OCI-LY3 (cell line): ENCODE measurements around the gene COA6.

Experiments
- H2AFZ ChIP-seq: fragments of 200-600, 300-600 bp; shearing (Covaris generic); 2 replicates; pipeline ENCODE4 v1.6.0; 2014; ENCODE audit warnings: antibody characterized with exemption, low read depth, low read length
- H3K27ac ChIP-seq: fragments of 200-600, 300-600 bp; sonication (generic); 2 replicates; pipeline ENCODE4 v1.5.1; 2014; ENCODE audit warnings: mild to moderate bottlenecking, low read length, moderate library complexity, mixed read lengths
- H3K27me3 ChIP-seq: fragments of 200-600, 300-600 bp; sonication (generic); 2 replicates; pipeline ENCODE4 v1.6.1; 2014; ENCODE audit warnings: low read depth, low read length, mixed read lengths
- H3K36me3 ChIP-seq: fragments of 200-600, 300-600 bp; sonication (generic); replicated peaks from 2 replicates; pipeline ENCODE3; 2014; ENCODE audit warnings: low read depth, low read length, mixed read lengths
- H3K4me1 ChIP-seq: fragments of 300-600, 200-600 bp; sonication (generic); 2 replicates; pipeline ENCODE4 v1.6.1; 2014; ENCODE audit warnings: low read length, mixed read lengths
- H3K4me2 ChIP-seq: fragments of 200-600, 300-600 bp; sonication (generic); 2 replicates; pipeline ENCODE4 v1.6.1; 2014; ENCODE audit warnings: low read length, mixed read lengths
- H3K4me3 ChIP-seq: fragments of 300-600, 200-600 bp; sonication (generic); 2 replicates; pipeline ENCODE4 v1.5.1; 2014; ENCODE audit warnings: antibody characterized with exemption, mild to moderate bottlenecking, low read length, moderate library complexity
- H3K79me2 ChIP-seq: fragments of 300-600, 200-600 bp; shearing (Covaris generic); 2 replicates; pipeline ENCODE4 v1.6.1; 2014; ENCODE audit warnings: mild to moderate bottlenecking, low read length, mixed read lengths
- H3K9ac ChIP-seq: fragments of 300-600, 200-600 bp; shearing (Covaris generic); 2 replicates; pipeline ENCODE4 v1.6.0; 2014; ENCODE audit warnings: mild to moderate bottlenecking, low read length, moderate library complexity
- H3K9me3 ChIP-seq: fragments of 200-600, 300-600 bp; shearing (Covaris generic); 2 replicates; pipeline ENCODE4 v1.6.1; 2014; ENCODE audit warnings: low read length, mixed read lengths; ENCODE audit not compliant: insufficient read depth
- H4K20me1 ChIP-seq: fragments of 200-600, 300-600 bp; sonication (generic); 2 replicates; pipeline ENCODE4 v1.6.1; 2016; ENCODE audit warnings: low read length, mixed read lengths; ENCODE audit not compliant: insufficient read depth
- EZH2phosphoT487 ChIP-seq: fragments of 200-600 bp; shearing (Covaris generic); IDR thresholded peaks from 2 replicates; pipeline ENCODE4 v1.6.1; 2018; ENCODE audit warnings: antibody characterized with exemption, mixed run types, low read depth
- TF ChIP-seq, protein P1 (sequence below): fragments of 200-600, 300-600 bp; sonication (generic); IDR thresholded peaks from 2 replicates; pipeline ENCODE4 v1.5.1; 2014; ENCODE audit warnings: antibody characterized with exemption, low read length, low read depth

Gene COA6

DNA sequence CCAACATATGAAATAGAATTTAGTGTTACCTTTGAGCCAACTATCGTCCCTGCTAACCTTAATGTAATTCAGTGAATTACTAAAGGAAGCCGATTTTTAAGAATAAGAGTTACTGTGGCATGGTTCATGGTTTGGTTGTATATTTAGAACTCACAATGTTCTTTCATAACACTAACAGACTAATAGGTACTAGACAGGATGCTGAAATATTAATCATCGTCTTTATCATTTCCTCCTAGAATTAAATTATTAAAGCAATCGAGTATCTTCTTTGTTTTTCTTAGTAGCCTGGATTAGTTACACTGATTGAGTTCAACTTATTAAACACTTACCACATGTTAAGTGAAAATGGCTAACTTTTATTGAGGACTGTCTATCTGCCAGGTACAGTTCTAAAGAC lies 58.0 kb downstream of the COA6 start:
- H4K20me1 ChIP-seq, result no peaks in the 10 kb centered on the region
- no peak overlapping the region for H3K4me2 ChIP-seq
- H3K79me2 ChIP-seq, result no peaks in the 10 kb centered on the region
- H3K9me3 ChIP-seq, result no peaks in the 10 kb centered on the region
- no peaks in the 10 kb centered on the region for H3K4me1 ChIP-seq
- no peak overlapping the region for H3K27ac ChIP-seq
- TF ChIP-seq EZH2phosphoT487, result no peak
- TF ChIP-seq, protein P1, sequence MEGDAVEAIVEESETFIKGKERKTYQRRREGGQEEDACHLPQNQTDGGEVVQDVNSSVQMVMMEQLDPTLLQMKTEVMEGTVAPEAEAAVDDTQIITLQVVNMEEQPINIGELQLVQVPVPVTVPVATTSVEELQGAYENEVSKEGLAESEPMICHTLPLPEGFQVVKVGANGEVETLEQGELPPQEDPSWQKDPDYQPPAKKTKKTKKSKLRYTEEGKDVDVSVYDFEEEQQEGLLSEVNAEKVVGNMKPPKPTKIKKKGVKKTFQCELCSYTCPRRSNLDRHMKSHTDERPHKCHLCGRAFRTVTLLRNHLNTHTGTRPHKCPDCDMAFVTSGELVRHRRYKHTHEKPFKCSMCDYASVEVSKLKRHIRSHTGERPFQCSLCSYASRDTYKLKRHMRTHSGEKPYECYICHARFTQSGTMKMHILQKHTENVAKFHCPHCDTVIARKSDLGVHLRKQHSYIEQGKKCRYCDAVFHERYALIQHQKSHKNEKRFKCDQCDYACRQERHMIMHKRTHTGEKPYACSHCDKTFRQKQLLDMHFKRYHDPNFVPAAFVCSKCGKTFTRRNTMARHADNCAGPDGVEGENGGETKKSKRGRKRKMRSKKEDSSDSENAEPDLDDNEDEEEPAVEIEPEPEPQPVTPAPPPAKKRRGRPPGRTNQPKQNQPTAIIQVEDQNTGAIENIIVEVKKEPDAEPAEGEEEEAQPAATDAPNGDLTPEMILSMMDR, result no peak
- no peak overlapping the region for H3K9ac ChIP-seq
- no peak overlapping the region for H2AFZ ChIP-seq
- peaks cover 8% of the 10 kb centered on the region for H3K36me3 ChIP-seq
- no peaks in the 10 kb centered on the region for H3K27me3 ChIP-seq
- H3K4me3 ChIP-seq, result no peak overlapping the region

DNA sequence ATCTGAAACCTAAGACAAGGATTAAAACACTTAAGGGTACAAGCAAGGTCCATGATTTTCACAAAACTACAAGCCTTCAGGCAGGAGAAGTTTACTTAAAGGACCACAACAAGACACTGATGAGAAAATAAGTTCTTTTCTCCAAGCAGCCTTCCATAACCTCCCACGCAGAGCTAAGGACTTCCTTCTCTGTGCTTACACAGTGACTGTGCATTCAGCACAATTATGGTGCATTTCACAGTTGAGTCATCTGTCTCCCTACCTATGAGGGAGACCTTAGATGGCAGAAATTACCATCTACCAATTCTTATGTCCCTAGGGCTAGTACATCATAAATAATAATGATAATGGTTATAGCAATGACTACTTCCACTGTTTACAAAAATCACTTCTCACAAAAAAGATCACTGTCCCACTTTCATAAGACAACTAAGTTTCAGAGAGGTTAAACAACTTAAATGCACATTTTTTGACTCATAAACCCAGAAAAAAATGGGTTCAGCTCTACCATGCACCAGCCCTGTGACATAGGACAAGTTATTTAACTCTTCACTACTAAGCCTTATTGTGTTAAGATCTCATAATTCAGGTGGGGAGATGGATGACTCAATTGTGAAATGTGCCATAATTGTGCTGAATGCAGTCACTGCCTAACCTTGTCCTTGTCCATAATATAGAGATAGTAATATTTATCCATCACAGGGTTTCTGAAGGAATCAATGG lies 60.5 kb downstream of the COA6 start:
- Histone ChIP-seq H3K4me1 (no peaks in the 10 kb centered on the region), H2AFZ (no peak overlapping the region), H3K79me2 (no peaks in the 10 kb centered on the region), H3K9me3 (no peaks in the 10 kb centered on the region), H3K9ac (no peak overlapping the region), H3K36me3 (peaks cover 7% of the 10 kb centered on the region), H3K27ac (no peak overlapping the region), H3K27me3 (no peaks in the 10 kb centered on the region), H3K4me2 (no peak overlapping the region), H4K20me1 (no peaks in the 10 kb centered on the region), H3K4me3 (no peak overlapping the region)
- TF ChIP-seq EZH2phosphoT487, result no peak
- TF ChIP-seq, protein P1, result no peak
